Psoas muscle (tissue), 8 donors: Measurements from ENCODE around the gene IQCM. TPM values are rescaled to one million over a fixed set of nuclear protein-coding genes. Genes with fewer than 3 reads are reported as not detected.

Experiments
- ATAC-seq, 4 donors: fragments of 200-7000 bp; cut with Tn5 transposase; one replicate each; pipeline ENCODE4 v1.9.1; 2020; ENCODE audit warnings: moderate library complexity in 3 of 4, mild to moderate bottlenecking in 2 of 4
- DNase-seq, 2 donors: peaks; one replicate each; pipeline ENCODE4 v3.0.0-alpha.2; 2020
- H3K27ac ChIP-seq: fragments of 200-600 bp; one replicate; pipeline ENCODE4 v1.8.0; 2022
- H3K27me3 ChIP-seq, 3 donors: fragments of 200-600 bp in 1 of 3; one replicate each; pipeline versions ENCODE4 v1.6.1 to v1.8.0; 2013 to 2022; ENCODE audit warnings: low read length in 2 of 3, mild to moderate bottlenecking in 2 of 3, moderate library complexity in 1 of 3; ENCODE audit not compliant: insufficient read depth in 3 of 3
- H3K36me3 ChIP-seq, 2 donors: fragments of 200-600 bp in 1 of 2; one replicate each; pipeline versions ENCODE4 v1.6.1 to v1.8.0; 2013 to 2022; ENCODE audit warnings: low read depth in 1 of 2, mild to moderate bottlenecking in 1 of 2, moderate library complexity in 1 of 2; ENCODE audit not compliant: insufficient read depth in 1 of 2
- H3K4me1 ChIP-seq: fragments of 200-600 bp; one replicate; pipeline ENCODE4 v1.8.0; 2022
- H3K4me3 ChIP-seq: fragments of 200-600 bp; one replicate; pipeline ENCODE4 v1.8.0; 2022; ENCODE audit warnings: mild to moderate bottlenecking
- H3K9me3 ChIP-seq: fragments of 200-600 bp; one replicate; pipeline ENCODE4 v1.8.0; 2022
- CTCF ChIP-seq: fragments of 200-600 bp; IDR thresholded peaks from one replicate; pipeline ENCODE4 v1.8.0; 2022; ENCODE audit warnings: antibody characterized with exemption
- WGBS, 3 donors: extraction: QIAGEN DNeasy Blood & Tissue Kit; methylation state at CpG; one replicate each; pipeline versions ENCODE4 v1.1.6 to v1.1.7; 2013; 5-methylcytosine and 5-hydroxymethylcytosine counted together
- intact Hi-C, 2 donors: fragments of 100-400 bp; cut with DNase I; formaldehyde crosslinking; loops; one replicate each; pipeline versions ENCODE4 v1.11.0 to v1.14.2; 2022
- polyA plus RNA-seq, 3 donors: library from polyadenylated mRNA; stranded (reverse); fragments of 200-250 nt; gene quantifications; one replicate each; pipeline ENCODE4 v1.2.3, GENCODE V29; 2013
- total RNA-seq, 4 donors: library from RNA; stranded (reverse); fragmentation: NEBNext Ultra II Directional in 2 of 4; extraction: Animal tissue kit (Norgen Biotek cat#: 25700) in 2 of 4; gene quantifications; one replicate each; pipeline versions ENCODE4 v1.2.1 to v1.2.4, GENCODE V29; 2021 to 2023
- donor health status: healthy with polysubstance abuse.
- donor health status: DM: no; HTN: no; CAD: no; lungs with moderate emphysema.
- donor health status: Bipolar disorder and iron deficiency.
- donor health status: healthy.
- donor health status: DM: yes; HTN: yes; CAD: no.
- donor health status: DM: no; HTN: no; CAD: no.
- donor health status: DM: no; HTN: no; CAD: no.
- donor health status: DM: yes; HTN: yes; CAD: no.

IQCM gene
- total and polyA plus RNA-seq, 7 donors: 1.1 TPM; not detected in 6

- intact Hi-C loops: no loop called here
- no peak overlapping the region for H3K27ac ChIP-seq
- no peaks in the 10 kb centered on the region for H3K4me1 ChIP-seq
- H3K9me3 ChIP-seq: no peaks in the 10 kb centered on the region
- no peaks in the 10 kb centered on the region for H3K27me3 ChIP-seq
- ATAC-seq (no peak), DNase-seq (no peak)
- H3K4me3 ChIP-seq: no peak overlapping the region
- no peak for TF ChIP-seq CTCF
- whole genome bisulfite sequencing, 3 donors: 59 to 63% (median 60%) methylated on average over 3 of the region's 3 CpGs
- no peaks in the 10 kb centered on the region for H3K36me3 ChIP-seq
These were observed 50.0 kb downstream of the IQCM start for GRCh38 chr4:149765630-149766029.

GRCh38 chr4:149755969-149756368, 59.7 kb downstream of the IQCM start:
- DNase-seq: no peak
- TF ChIP-seq CTCF: no peak
- ATAC-seq: no peak
- 92 to 97% (median 92%) methylated on average over 2 of the region's 2 CpGs for WGBS, 3 donors
- intact Hi-C loops: no loop called here
- Histone ChIP-seq H3K4me3 (no peak overlapping the region), H3K4me1 (no peaks in the 10 kb centered on the region), H3K27ac (no peak overlapping the region), H3K9me3 (no peaks in the 10 kb centered on the region), H3K36me3 (no peaks in the 10 kb centered on the region), H3K27me3 (no peaks in the 10 kb centered on the region)

- H3K4me1 ChIP-seq: no peaks in the 10 kb centered on the region
- H3K27ac ChIP-seq: no peak overlapping the region
- no peaks in the 10 kb centered on the region for H3K9me3 ChIP-seq
- no peak for DNase-seq
- no peaks in the 10 kb centered on the region for H3K36me3 ChIP-seq
- 69 to 74% (median 72%) methylated on average over 3 of the region's 3 CpGs for WGBS, 3 donors
- intact Hi-C loops: no loop called here
- no peaks in the 10 kb centered on the region for H3K27me3 ChIP-seq
- ATAC-seq: no peak
- TF ChIP-seq CTCF: no peak
- H3K4me3 ChIP-seq: no peak overlapping the region
These were observed 61.1 kb downstream of the IQCM start for GRCh38 chr4:149754526-149754925.

- DNase-seq: no peak
- no peaks in the 10 kb centered on the region for H3K4me1 ChIP-seq
- no peaks in the 10 kb centered on the region for H3K9me3 ChIP-seq
- no peak for TF ChIP-seq CTCF
- H3K27ac ChIP-seq: no peak overlapping the region
- WGBS, 3 donors: 59 to 70% (median 59%) methylated on average over 2 of the region's 2 CpGs
- ATAC-seq: no peak
- no peaks in the 10 kb centered on the region for H3K27me3 ChIP-seq
- H3K4me3 ChIP-seq: no peak overlapping the region
- no peaks in the 10 kb centered on the region for H3K36me3 ChIP-seq
- intact Hi-C loops: no loop called here
These were observed 62.9 kb downstream of the IQCM start for GRCh38 chr4:149752729-149753128.

GRCh38 chr4:149751174-149751573, 64.5 kb downstream of the IQCM start:
- intact Hi-C loops: no loop called here
- Histone ChIP-seq H3K27ac (no peak overlapping the region), H3K27me3 (no peaks in the 10 kb centered on the region), H3K4me1 (no peaks in the 10 kb centered on the region), H3K4me3 (no peak overlapping the region), H3K36me3 (no peaks in the 10 kb centered on the region), H3K9me3 (no peaks in the 10 kb centered on the region)
- DNase-seq (no peak), ATAC-seq (no peak)
- WGBS, 3 donors: 35 to 53% (median 47%) methylated on average over 4 of the region's 4 CpGs
- no peak for TF ChIP-seq CTCF
